Adrenal gland (tissue), 5 donors: Measurements from ENCODE around the gene GCSAM.

Source experiments
- CTCF ChIP-seq, 6 experiments: fragments of 450-650 bp in 4 of 6; fragments of 200-600 bp in 2 of 6; sonication (generic) in 1 of 6; IDR thresholded peaks; 1 replicate in 5 of 6; 2 replicates in 1 of 6; pipeline versions ENCODE4 v1.5.1 to v1.8.0; 2016 to 2021; ENCODE audit warnings: antibody characterized with exemption in 6 of 6, mild to moderate bottlenecking in 2 of 6, moderate library complexity in 1 of 6
- POLR2A ChIP-seq, 2 donors: fragments of 450-650 bp; IDR thresholded peaks; one replicate each; pipeline ENCODE4 v1.6.1; 2017; ENCODE audit warnings: antibody characterized with exemption in 2 of 2, mild to moderate bottlenecking in 2 of 2, moderate library complexity in 1 of 2
- donor health status: DM: no; HTN: no; CAD: no.

DNA sequence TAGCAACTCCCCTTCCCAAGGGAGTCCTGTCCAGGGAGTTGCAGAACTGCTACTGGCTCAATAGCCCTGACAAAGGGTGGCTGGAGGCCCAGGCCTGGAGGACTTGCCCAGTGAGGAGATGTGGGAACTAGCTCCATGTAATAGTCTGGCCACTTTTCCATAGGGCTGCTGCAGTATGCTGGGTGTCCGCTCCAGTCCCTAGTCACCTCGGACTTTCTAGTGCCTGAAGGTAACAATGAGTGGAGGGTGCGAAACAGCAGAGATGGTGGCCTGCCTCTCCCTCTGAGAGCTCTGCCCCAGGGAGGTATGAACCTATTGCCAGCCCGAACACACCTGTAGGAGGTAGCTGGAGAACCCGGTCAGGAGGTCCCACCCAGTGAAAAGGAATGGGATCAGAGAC is 42.0 kb upstream of the GCSAM start:
- TF ChIP-seq CTCF (IDR thresholded peaks at IDR 0.05), result no peak
- TF ChIP-seq POLR2A (IDR thresholded peaks at IDR 0.05), result no peak
